Ectodermal cell (in vitro differentiated cells): ENCODE results near the gene OTOGL.

ENCODE experiments used
- H3K27ac ChIP-seq: 2 replicates; pipeline ENCODE4 v1.7.0; 2013; ENCODE audit warnings: mild to moderate bottlenecking, low read depth, low read length; ENCODE audit not compliant: insufficient read depth, poor library complexity, severe bottlenecking
- H3K27me3 ChIP-seq: 2 replicates; pipeline ENCODE4 v1.7.0; 2013; ENCODE audit warnings: mild to moderate bottlenecking, low read length; ENCODE audit not compliant: insufficient read depth, control insufficient read depth, poor library complexity, severe bottlenecking
- H3K36me3 ChIP-seq: one replicate; pipeline ENCODE4 v1.7.0; 2013; ENCODE audit warnings: low read length; ENCODE audit not compliant: control insufficient read depth, insufficient read depth
- H3K4me1 ChIP-seq: one replicate; pipeline ENCODE4 v1.7.0; 2013; ENCODE audit warnings: low read length; ENCODE audit not compliant: control insufficient read depth, insufficient read depth
- H3K4me3 ChIP-seq: 2 replicates; pipeline ENCODE4 v1.7.0; 2013; ENCODE audit warnings: low read depth, low read length, control low read depth; ENCODE audit not compliant: insufficient read depth
- H3K9me3 ChIP-seq: 2 replicates; pipeline ENCODE4 v1.7.0; 2013; ENCODE audit warnings: mild to moderate bottlenecking, low read length, moderate library complexity; ENCODE audit not compliant: control insufficient read depth
- WGBS, 2 experiments: methylation state at CpG; one replicate each; pipeline ENCODE4 v1.1.7; 2013; ENCODE audit warnings: missing lambda C conversion rate in 2 of 2; 5-methylcytosine and 5-hydroxymethylcytosine counted together

The OTOGL gene

DNA sequence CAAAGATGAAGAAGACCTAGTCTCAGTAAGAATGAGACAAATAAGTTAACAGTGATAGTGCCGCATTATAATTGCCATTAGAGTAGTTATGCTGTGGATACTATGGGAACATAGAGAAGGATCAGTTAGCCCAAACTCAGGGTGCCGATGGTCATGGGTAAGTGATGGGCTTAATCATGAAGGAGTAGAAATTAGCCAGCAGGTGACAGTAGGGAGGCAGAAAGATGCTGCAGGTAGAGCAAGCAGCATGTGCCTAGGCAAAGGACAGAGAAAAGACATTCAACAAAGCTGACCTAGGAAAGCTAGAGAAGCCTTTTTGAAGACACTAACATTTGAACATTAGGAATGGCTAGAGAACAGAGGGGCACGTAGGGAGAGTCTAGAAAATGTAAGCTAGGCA lies 314.1 kb downstream of the OTOGL start:
- Histone ChIP-seq H3K9me3 (no peaks in the 10 kb centered on the region), H3K27ac (no peak overlapping the region), H3K36me3 (no peaks in the 10 kb centered on the region), H3K4me3 (no peak overlapping the region), H3K27me3 (no peaks in the 10 kb centered on the region), H3K4me1 (no peaks in the 10 kb centered on the region)
- 92 to 94% methylated on average over 2 to 3 of the region's 3 CpGs for WGBS, 2 experiments

DNA sequence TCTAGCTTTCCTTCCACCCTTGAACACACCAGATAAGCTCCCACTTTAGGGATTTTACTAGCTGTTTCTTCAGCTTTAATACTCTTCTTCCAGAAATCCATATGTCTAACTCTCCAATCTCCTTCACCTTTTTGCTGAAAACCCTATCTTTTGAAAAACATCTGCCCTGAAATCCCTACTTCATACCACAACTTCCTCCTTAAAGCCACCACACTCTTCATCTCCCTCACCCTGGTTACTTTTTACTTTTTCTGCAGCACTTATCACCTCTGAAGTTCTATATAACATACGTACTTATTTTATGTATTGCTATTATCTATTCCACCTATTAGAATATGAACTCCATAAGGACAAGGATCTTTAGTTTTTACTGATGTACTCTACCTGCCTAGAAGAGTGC lies 316.1 kb downstream of the OTOGL start:
- H3K27me3 ChIP-seq = no peaks in the 10 kb centered on the region
- no peaks in the 10 kb centered on the region for H3K9me3 ChIP-seq
- no peaks in the 10 kb centered on the region for H3K4me1 ChIP-seq
- no peak overlapping the region for H3K27ac ChIP-seq
- no peaks in the 10 kb centered on the region for H3K36me3 ChIP-seq
- H3K4me3 ChIP-seq = no peak overlapping the region
- no CpG with 5 or more reads among the region's 1 CpG for WGBS, 2 experiments

DNA sequence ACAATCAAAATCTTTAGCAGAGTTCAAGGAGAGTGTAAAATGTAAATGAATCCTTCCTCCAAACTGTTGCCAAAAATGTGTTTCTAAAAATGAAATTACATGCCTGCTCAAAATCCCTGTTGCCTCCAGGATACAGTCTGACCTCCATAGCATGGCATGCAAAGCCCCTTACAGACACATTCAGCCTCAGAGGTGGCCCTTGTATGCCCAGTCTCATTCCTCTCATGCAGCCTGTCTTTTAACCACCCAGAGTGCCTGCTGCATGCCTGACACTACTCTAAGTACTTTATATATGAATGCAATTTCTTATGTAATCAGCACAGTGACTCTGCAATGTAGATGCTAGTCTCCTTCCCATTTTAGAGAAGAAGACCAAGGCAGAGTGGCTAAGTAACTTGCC lies 320.3 kb downstream of the OTOGL start:
- Histone ChIP-seq H3K4me3 (no peak overlapping the region), H3K27ac (no peak overlapping the region), H3K27me3 (no peaks in the 10 kb centered on the region), H3K4me1 (no peaks in the 10 kb centered on the region), H3K9me3 (no peaks in the 10 kb centered on the region), H3K36me3 (no peaks in the 10 kb centered on the region)

DNA sequence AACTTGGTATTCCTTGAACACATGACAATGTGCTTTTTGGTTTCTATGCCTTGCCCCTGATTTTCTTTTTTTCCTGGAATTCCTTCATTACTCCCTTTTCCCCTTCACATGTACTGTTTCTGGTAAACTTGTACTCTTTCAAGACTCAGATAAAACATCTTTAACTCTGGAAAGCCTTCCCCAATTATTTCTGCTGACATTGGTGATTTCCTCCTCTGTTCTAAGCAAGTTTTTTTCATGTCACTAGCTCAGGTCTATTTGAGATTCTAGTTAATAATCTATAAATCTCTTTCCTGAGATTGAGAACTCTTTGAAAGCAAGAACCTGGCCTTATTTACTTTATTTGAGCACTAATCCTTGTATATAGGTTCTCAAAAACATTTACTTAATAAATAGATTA lies 320.7 kb downstream of the OTOGL start:
- Histone ChIP-seq H3K27ac (no peak overlapping the region), H3K9me3 (no peaks in the 10 kb centered on the region), H3K4me3 (no peak overlapping the region), H3K36me3 (no peaks in the 10 kb centered on the region), H3K4me1 (no peaks in the 10 kb centered on the region), H3K27me3 (no peaks in the 10 kb centered on the region)

DNA sequence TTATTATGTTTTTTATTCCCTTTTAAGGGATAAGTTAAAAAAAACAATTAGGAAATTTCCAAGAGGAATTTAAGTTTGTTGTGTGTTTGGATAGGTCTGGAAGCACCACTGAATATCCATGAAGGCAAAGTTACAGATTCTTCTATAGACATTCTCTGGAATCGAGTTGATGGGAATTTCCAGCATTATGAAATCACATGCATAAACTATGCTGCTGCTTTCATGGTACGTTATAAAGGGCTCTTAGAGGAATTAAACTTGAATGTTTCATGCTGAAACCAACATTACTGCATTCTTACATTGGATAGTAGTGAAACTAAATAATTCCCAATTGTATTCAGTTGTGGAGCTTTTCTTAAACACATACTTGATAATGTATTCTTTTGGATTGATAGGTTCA lies 323.2 kb downstream of the OTOGL start:
- Histone ChIP-seq H3K4me1 (no peaks in the 10 kb centered on the region), H3K27me3 (no peaks in the 10 kb centered on the region), H3K27ac (no peak overlapping the region), H3K4me3 (no peak overlapping the region), H3K9me3 (no peaks in the 10 kb centered on the region), H3K36me3 (no peaks in the 10 kb centered on the region)
- WGBS, 2 experiments = 0 to 27% methylated on average over 1 to 2 of the region's 2 CpGs
